8988T (cell line): ENCODE data around the gene PPP2R1A.
"Not testable (repeated sequence)": the region's sequence is repeated elsewhere in the genome, so short reads cannot be mapped to it uniquely, and the experiment has no call there.

Source experiments
- DNase-seq: peaks from one replicate; pipeline ENCODE4 v3.0.0; 2011

Gene PPP2R1A

DNA sequence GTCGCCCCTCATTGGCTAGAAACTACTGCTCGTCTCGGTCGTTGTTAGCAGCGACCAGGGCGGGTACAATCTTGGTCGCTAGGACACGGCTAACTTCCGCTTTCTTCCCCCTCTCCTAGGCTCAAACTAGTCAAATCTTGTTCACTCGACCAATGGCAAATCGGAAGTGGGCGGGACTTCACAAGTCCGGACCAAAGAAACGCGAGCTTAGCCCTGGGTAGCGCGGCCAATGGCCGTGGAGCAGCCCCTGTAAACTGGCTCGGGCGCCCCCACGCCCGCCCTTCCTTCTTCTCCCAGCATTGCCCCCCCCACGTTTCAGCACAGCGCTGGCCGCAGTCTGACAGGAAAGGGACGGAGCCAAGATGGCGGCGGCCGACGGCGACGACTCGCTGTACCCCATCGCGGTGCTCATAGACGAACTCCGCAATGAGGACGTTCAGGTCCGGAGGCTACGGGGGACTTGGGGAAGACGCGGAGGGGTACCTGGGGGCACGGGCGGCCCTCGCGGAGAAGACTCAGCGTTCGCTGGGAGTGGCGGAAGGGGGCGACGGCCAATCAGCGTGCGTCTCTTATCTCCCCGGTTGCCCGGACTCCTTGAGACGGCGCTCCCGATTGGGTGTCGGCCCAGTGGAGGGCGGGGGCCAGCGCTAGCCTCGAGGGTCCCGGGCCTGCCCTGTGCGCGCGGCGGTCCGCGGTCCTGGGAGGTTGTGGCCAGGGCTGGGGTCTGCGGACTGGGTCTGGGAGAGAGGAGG lies at the start of gene PPP2R1A:
TSS of gene PPP2R1A (plus strand) at position 318 of the 752 bp plus-strand sequence. CDS start at position 363, 45 bp downstream.
- peak; percentile 68 for DNase-seq

DNA sequence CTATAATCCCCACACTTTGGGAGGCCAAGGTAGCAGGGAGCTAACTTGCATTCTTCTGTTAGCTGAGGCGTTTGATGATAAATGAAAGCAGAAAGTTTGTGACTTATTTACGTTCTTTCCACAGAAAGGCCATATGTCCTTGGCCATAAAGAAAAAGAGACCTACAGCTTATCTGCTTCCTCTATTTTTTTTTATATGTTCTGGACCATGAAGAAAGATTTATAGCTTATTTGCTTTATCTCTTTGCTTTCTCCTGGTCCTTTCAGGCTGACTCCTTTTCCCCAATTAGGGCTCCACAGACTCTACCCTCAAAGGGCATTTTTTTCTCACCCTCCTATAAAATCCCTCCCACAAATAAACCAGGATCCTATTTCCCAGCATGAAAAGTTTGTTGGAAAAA lies 48.6 kb upstream of the PPP2R1A start:
- no peak for DNase-seq

DNA sequence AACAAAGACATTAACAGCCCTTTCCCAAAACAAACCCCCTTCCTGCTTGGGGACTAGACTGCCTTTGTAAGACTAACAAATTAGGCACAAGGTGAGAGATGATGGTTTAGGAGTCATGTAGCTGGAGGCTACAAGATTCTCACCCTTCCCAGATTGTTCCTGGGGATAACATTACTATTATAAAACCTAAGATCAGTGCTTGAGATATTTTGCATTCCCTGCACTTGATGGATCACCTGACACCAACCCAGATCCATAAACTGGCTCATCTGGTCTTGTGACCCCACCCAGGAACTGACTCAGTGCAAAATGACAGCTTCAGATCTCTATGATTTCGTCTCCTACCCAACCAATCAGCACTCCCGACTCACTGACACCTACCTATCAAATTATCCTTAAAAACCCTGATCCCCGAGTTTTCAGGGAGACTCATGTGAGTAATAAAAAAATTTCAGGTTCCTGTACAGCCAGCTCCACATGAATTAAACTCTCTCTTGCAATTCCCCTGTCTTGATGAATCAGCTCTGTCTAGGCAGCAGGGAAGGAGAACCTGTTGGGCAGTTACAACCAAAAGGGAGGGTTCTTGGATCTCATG lies 47.8 kb upstream of the PPP2R1A start:
- DNase-seq = no peak

DNA sequence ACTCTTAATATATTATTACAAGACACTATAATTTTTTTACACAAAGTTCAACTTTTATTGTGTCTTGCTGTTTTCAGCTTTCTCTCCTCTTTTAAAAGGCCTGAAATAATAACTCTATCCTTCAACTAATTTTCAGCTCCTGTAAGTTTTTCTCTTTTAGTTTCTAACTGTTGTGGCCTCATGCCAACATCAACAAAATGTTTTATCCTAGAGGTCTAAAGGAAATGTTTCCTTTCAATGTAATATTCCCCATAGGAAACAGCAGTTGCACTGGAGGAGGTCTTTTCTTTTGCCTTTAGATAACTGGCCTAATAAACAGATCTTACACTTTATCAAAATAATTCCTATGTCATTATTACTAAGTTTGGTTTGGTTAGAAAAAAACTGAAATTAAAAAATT lies 41.6 kb upstream of the PPP2R1A start:
- no peak for DNase-seq

DNA sequence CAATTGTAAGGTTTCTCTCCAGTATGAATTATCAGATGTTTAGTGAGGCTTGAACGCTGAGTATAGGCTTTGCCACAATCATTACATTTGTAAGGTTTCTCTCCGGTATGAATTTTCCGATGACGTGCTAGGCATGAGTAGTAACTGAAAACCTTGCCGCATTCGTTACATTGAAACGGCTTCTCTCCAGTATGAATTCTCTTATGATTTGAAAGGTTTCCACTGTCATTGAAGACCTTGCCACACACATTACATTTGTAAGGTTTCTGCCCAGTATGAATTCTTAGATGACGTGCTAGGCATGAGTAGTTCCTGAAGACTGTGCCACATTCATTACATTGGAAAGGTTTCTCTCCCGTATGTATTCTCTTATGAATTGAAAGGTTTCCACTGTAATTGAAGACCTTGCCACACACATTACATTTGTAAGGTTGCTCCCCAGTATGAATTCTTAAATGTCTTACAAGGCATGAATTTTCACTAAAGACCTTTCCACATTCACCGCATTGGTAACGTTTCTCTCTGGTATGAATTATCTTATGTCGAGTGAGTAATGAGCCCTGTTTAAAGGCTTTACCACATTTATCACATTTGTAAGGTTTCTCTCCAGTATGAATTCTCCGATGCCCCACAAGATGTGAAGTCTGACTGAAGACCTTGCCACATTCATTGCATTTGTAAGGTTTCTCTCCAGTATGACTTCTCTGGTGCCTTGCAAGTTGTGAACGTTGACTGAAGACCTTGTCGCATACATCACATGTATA lies 34.1 kb upstream of the PPP2R1A start:
- DNase-seq = no peak

DNA sequence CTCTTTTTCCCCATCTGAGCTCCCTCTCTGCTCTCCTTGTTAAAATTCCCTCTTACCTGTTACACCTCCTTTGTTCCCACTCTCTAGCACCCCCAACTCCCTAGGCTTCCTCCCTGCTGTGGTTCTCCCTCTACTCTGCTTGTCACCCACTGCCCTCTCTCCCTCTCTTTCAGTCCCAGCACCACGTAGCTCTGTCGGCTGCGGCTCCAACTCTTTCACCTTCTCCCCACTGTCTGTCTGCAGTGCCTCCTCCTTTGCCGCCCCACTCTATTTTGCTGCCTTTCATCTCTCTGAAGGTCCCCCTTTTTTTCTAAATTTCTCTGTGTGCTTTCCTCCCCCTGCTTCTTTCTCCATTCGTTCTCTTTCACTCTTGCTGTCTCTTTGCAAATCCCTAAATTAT lies 19.5 kb upstream of the PPP2R1A start:
- DNase-seq = no peak

DNA sequence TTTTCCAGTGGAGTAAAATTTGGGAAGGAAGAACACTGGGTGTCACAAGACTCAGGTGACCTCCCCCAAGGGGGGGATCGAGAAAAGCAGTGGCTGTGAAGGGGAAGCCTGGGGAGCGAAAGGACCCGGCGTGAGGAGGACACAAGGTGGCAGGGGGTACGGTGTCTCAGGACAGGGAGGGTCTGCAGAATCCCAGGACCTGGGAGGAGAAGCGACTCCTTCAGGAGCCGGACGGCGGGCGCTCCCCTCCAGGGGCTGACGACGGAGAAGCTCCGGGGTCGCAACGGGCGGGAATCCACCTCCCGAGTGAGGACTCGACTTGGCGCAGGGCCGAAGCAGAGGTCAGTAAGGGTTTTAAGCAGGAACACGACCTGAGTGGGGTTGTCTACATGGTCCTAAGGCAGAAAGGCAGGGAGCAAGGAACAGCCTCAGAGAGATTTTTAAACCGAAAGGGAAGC lies 19.0 kb upstream of the PPP2R1A start:
- no peak for DNase-seq

DNA sequence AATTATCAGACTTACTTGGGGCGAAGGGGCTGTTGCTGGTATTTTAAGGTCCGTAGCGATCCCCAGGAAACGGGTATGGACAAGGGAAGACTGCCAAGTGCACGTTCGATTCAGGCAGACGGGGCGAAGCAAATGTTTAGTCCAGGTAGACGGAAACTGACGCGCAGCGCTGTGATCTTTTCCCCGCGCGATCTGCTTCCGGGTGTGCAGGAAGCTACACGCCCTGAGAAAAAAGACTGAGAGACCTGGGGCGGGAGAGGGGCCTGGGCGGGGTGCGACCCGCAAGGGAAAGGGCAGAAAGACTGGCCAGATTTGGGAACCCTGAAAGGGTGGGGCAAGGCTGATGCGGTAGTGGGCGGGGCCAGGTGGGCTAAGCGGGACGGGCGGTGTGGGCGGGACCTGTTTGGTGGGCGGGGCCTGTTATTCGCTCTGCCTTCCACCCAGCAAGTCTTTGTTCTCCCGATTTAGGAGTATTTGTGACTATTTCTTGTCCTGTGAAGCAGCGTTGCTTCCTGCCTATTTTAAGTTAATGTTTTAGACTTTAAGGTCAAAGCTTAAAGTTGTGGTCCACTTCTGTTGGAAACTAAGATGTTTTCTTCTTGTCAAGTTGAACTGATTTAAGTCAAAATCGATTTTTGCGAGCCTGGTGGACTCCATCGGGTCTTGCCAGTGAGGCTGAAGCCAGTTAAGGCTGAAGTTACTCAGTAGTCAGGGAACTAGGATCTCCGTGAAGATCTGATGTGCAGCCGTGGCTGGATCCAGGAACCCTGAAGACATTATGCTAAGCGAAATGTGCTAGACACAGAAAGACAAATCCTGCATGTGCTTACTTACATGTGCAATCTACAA lies 18.3 kb upstream of the PPP2R1A start, which contains the start of gene ZNF836:
TSS of gene ZNF836 (minus strand) at position 301 of the 849 bp plus-strand sequence. CDS start 3,549 bp downstream, outside the sequence.
- DNase-seq = peak; percentile 40

DNA sequence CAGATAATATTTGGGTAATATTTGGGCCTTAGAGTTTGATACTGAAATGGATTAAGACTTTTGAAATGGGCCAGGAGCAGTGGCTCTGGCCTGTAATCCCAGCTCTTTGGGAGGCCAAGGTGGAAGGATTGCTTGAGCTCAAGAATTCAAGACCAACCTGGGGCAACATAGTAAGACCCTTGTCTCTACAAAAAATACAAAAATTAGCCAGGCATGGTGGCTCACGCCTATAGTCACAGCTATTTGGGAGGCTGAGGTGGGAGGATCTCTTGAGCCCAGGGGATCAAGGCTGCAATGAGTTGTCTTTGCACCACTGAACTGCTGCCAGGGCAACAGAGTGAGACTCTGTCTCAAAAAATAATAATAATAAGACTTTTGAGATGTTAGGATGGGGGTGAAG lies 17.5 kb upstream of the PPP2R1A start:
- DNase-seq = no peak

DNA sequence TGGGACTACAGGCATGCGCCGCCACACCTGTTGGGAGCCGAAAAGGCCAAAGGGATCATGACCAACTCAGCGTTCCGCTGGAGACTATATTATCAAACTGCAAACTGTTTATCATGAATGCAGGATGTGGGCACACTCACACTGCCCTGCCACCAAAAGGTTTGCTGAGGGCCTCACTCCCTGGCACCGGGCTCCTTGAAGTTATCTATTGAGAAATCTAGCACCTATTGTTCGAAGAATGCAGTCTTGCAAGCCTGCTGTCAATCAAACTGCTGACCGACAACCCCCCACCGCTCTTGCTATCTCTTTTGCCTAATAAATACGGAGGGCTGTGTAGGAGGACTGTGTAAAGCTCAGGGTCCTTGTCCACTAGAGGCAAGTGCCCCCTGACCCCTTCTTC lies 13.3 kb upstream of the PPP2R1A start:
- DNase-seq = no peak

DNA sequence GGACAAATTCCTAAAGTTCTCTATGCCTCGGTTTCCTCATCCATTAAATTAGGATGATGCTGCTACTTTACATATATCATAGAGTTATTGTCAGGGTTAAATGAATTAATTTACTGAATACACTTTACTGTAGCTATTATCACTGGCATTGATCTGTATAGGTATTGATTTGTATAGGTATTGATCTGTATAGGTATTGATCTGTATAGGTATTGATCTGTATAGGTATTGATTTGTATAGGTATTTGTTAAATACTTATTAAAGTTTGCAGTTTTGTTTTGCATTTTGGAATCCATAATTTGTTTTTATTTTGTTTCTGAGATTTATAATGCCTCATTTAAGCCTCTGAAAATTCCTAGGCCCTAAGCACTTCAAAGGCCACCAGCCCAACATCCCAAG lies 2.4 kb upstream of the PPP2R1A start:
- no peak for DNase-seq

DNA sequence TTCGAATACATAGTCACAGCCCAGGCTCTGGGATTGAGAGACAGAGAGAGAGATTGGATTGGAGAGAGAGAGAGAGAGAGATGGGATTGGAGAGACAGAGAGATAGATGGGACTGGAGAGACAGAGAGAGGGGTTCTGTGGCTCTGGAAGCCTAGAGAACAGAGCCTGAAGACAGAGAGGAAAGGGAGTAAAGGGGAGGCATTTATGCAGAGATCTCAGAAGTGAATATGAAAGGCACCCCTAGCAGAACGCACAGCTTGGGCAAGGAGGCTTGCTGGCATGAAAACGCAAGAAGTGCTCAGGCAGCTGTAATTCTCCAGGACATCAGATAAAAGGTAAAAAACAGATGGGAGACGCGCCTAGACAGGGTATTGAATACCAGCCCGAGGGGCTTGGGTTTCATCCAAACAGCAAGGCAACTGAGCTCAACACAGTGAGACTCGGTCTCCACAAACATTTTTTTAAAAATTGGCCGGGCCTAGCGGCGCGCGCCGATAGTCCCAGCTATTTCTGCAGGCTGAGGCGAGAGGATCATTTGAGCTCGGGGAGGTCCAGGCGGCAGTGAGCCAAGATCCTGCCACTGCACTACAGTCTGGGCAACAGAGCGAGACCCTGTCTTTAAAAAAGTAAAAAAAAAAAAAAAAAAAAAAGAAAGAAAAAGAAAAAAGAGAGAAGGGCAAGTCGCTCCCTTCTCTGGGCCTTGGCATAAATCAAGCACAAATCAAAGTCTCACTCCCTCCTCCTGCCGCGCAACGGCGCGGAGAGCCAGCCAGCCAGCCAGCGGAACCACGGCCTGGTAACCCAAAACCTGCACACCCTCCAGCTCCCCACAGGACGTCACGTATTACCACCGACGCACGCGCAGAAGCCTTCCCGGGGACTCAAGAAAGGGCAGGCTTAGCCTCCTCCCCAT lies 774 bp upstream of the PPP2R1A start:
- DNase-seq = peak; percentile 61

DNA sequence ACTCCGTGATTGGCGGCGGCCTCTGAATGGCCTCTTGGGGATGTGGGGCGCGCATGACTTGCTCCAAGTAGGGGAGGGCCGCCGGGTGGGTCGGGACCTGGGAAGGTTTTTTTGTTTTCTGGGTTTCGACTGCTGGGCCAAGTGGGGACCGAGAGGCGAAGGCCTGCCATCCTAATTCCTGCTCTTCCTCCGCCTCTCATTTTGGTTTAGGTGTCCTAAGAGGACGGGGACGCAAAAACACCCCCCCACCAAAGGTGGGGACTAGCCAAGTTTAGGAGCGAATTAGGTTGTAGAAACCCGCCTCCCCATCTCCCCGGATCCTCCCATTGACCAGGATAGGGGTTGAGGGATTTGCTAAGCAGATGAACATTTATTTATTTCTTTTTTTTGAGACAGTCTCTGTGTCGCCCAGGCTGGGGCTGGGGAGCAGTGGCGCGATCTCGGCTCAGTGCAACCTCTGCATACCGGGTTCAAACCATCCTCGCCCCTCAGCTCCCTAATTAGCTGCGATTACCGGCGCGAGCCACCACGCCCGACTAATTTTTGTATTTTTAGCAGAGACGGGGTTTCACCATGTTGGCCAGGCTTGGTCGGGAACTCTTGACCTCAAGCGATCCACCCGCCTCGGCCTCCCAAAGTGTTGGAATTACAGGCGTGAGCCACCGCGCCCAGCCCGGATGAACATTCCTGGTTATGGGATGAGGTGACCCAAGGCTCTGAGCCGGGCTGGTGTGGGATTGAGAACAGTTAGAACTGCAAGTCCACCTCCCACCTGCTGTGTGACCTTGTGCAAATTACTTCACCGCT lies 838 bp downstream of the PPP2R1A start:
- DNase-seq = no peak

DNA sequence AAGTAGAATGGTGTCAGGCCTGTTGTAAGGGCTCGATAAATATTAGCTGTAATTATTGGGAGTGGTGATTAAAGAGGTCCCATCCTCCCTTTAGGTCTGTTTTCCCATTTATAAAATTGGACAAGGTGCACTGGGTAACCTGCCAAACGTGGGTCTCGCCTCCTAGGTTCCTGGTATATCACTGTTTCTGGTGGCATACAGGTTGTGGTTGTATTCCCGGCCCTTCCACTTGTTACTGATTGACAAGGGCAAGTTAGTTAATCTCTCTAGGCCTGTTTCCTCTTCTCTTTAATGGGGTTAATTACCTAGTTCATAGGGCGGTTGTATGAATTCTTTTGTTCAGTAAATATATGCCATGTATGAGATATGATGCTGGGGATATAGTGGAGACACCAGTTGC lies 1.5 kb downstream of the PPP2R1A start:
- DNase-seq = no peak

DNA sequence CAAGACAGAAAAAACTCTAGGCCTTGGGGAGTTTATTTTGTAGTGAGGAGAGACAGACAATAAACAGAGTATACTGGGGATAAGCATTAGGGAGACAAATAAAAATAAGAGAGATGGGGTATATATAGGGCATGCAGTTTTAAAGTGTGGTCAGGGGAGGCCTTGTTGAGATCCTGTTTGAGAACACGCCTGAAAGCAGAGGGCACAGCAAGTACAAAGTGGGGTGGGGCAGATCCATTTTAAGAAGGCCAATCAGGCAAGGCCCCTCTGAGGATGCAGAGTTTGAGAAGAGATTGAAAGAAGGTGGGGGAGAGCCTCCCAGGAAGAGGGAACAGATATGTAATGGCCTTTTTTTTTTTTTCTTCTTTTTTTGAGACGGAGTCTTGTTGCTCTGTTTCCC lies 2.1 kb downstream of the PPP2R1A start:
- DNase-seq = no peak

DNA sequence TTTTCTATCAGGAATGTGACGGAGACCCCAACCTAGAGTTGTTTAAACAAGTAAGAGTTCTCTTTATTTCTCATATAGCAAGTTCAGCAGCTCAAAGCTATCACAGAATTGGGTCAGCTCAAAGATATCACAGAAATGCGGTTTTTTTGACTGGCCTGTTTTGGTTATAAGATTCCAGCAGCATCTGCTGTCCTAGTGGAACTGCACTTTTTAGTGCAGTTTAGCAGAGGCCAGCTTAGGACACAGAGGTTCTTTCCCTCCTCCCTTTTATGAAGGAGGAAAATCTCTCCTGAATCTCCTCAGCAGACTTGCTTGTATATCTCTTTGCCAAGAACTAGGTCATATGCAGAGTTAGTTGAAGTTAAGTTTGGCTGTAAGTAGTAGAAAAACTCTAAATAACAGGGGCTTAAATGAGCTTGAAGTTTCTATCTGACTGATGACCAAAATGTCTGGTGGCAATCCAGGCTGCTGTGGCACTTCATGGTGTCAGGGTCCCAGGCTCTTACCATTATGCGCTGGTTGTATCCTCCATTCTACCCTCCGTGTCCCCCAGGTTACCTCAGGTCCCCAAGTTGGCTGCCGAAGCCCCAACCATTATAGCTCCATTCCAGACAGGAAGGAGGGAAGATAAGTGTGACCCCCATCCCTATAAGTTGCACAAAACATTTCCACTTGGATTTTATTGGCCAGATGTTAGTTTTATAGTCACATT lies 6.6 kb downstream of the PPP2R1A start:
- DNase-seq = no peak

DNA sequence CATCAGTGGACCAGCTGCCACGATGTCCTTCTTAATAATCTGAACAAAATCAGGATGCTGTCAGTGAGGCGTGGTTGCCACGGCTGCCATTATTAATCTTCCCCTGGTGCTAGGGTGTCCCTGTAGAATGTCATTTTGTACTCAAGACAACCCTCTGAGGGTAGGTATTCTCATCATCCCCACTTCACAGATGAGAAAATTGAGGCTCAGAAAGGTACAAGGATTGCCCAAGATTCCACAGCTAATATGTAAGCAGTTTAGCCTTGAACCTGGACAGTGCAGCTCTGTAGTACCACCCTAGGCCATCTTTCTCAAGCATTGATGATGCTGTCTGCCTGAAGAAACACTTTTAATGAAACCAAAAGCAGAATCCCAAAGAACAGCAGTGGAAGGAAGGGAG lies 8.1 kb downstream of the PPP2R1A start:
- no peak for DNase-seq

DNA sequence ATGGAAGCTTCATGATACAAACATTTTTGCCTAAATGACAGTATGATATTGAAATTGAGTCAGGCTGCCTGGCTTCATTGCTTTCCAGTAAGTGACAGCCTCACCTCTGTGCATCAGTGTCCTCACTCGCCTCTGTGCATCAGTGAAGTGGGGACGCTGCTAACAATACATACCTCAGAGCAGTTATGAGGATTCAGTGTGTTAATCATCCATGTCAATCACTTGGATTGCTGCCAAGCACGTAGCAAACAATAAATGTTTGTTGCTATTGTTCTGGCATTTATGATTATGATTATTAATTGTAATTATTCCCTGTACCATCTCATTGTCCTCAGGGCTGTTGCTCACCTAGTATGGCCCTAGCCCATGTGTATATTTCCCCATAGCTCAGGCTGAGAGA lies 8.8 kb downstream of the PPP2R1A start:
- no peak for DNase-seq

DNA sequence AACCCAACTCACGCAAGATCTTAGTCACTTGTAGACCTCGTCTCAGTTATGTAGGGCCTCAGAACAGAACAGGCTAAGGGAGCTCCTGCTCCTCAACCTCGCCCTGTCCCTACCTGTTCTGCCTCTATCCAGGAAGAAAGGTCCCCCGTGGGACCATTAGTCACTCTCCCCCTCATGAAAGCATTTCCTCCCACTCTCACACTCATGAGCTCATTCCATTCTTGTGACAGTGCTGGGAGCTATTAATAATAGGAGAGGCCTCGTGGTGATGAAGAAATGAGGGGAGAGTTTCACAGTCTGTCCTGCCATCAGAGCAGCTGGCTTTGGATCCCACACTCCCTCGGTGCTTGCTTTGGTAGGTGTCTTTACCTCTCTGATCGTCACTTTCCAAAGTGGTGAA lies 10.2 kb downstream of the PPP2R1A start:
- DNase-seq = no peak

DNA sequence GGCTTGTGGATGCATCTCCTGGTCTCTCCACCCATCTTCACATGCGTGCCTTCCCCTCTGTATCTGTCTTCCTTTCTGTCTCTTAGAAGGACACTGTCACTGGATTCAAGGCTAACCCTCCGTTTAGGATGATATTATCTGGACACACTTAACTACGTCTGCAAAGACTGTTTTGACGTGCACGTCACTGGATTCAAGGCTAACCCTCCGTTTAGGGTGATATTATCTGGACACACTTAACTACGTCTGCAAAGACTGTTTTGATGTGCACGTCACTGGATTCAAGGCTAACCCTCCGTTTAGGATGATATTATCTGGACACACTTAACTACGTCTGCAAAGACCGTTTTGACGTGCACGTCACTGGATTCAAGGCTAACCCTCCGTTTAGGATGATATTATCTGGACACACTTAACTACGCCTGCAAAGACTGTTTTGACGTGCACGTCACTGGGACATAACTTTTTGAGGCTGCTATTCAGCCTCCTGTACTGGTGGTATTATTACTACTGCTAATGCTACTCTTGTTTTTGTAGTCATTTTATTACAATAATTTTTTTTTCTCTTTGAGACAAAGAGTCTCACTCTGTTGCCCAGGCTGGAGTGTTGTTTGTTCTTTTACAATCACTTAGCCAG lies 11.0 kb downstream of the PPP2R1A start:
- DNase-seq = not testable (repeated sequence)
